GM19372 (cell line): ENCODE measurements around the gene ELAVL1.
"Not testable (repeated sequence)": the region's sequence is repeated elsewhere in the genome, so short reads cannot be mapped to it uniquely, and the experiment has no call there.

Experiments
- ATAC-seq: cut with Tn5 transposase; IDR thresholded peaks from one replicate; pipeline ENCODE4 v1.9.1; 2021; ENCODE audit warnings: mild to moderate bottlenecking, low read depth, moderate library complexity; ENCODE audit not compliant: unreplicated experiment

The ELAVL1 gene

GRCh38 chr19:7943444-7944176, 61.8 kb downstream of the ELAVL1 start, which contains the start of gene TIMM44:
Gene TIMM44, minus strand, starts transcription at chr19:7943666. Its CDS starts 15 bp downstream, at chr19:7943651.
- peak; percentile 97 for ATAC-seq

- no peak for ATAC-seq
These were observed 62.4 kb downstream of the ELAVL1 start for GRCh38 chr19:7942981-7943443.

GRCh38 chr19:7941895-7942596, 63.4 kb downstream of the ELAVL1 start:
- ATAC-seq, result no peak

DNA sequence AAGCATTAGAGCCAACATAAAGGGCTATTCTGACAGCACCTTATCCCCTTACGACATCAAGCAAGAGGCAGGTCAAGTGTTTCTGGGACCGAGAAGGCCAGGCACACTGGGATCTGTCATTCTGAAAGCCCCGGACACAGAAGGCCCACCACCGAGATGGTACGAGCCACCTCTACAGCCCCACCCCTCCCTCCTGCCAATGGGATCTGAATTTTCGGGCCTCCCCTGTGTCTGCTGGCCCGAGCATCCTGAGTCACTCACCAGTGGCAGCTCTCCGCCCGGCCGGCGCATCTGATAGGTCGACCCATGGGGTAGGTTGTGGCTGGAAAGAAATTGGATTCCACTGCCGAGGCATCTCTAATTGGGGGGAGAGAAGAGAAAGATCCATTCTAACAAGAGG, 64.6 kb downstream of the ELAVL1 start:
- no peak for ATAC-seq

- no peak for ATAC-seq
These were observed 70.7 kb downstream of the ELAVL1 start for GRCh38 chr19:7934766-7935165.

DNA sequence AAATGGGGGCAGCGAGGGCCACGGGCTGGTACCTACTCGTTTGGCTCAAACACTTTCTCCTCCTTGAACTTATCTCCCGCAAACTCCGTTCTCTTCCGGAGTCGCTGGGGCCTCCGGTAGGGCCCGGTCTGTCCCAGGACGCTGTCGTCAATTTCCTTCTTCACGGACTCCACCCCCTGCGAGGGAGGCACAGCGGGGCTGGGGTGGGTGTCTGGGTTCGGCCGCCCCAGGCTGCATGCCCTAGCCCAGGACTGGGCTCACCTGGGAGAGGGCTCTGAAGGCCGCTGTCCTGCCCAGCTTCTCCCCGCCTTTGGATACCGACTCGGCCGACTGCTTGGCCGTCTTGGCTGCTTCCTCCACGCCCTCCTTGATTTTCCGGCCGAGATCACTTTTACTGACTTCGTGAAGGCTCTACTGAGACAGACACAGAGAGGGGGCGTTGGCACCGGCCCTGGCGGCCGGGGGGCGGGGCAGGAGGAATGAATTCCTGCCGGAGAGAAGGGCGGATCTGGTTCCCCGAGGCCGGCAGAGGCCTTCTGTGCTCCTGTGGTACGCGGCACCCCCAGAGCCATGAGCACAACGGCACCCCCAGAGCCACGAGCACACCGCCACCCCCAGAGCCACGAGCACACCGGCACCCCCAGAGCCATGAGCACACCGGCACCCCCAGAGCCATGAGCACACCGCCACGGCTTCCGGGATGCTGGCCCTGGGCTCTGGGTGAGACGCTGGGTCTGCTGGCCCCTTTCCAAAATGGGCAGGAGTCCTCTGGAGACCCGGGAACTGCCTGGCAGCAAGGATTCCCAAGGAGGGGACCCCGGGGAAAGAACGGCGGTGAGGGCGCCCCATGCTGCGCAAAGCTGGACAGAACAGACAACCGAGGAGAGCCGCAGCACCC, 71.4 kb downstream of the ELAVL1 start:
- ATAC-seq, result no peak

GRCh38 chr19:7933411-7933810, 72.0 kb downstream of the ELAVL1 start:
- ATAC-seq, result no peak

GRCh38 chr19:7932930-7933300, 72.5 kb downstream of the ELAVL1 start:
- no peak for ATAC-seq

- ATAC-seq, result no peak
These were observed 73.0 kb downstream of the ELAVL1 start for GRCh38 chr19:7932276-7932929.

GRCh38 chr19:7931221-7932061, 74.0 kb downstream of the ELAVL1 start:
- no peak for ATAC-seq

- ATAC-seq, result no peak
These were observed 74.7 kb downstream of the ELAVL1 start for GRCh38 chr19:7930765-7931164.

DNA sequence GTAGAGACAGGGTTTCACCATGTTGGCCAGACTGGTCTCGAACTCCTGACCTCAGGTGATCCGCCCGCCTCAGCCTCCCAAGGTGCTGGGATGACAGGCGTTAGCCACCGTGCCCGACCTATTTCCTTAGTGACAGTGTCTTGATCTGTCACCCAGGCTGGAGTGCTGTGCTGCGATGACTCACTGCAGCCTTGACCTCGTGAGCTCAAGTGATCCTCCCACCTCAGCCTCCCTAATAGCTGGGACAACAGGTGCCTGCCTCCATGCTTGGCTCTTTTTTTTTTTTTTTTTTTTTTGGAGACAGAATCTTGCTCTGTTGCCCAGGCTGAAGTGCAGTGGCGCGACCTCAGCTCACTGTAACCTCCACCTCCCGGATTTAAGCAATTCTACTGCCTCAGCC, 75.4 kb downstream of the ELAVL1 start:
- ATAC-seq, result not testable (repeated sequence)

GRCh38 chr19:7928741-7929701, 76.4 kb downstream of the ELAVL1 start:
- ATAC-seq, result no peak

DNA sequence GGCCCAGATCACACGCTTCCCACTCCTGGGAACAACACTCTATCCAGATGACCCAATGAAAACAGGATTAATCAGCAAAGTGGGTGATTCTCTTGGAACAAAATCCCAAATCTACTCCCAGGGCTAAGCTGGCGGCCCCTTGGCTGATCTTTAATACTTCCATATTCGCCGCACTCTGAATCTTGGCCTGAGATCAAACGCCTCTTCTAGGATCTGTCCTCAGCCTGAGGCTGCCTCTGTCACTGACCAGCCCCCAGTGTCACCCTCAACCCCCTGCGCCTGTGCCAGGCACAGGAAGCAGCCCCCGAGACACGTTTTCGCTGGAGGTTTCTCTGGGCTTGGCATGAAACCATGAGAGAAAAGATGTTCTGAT, 77.1 kb downstream of the ELAVL1 start:
- ATAC-seq, result no peak

DNA sequence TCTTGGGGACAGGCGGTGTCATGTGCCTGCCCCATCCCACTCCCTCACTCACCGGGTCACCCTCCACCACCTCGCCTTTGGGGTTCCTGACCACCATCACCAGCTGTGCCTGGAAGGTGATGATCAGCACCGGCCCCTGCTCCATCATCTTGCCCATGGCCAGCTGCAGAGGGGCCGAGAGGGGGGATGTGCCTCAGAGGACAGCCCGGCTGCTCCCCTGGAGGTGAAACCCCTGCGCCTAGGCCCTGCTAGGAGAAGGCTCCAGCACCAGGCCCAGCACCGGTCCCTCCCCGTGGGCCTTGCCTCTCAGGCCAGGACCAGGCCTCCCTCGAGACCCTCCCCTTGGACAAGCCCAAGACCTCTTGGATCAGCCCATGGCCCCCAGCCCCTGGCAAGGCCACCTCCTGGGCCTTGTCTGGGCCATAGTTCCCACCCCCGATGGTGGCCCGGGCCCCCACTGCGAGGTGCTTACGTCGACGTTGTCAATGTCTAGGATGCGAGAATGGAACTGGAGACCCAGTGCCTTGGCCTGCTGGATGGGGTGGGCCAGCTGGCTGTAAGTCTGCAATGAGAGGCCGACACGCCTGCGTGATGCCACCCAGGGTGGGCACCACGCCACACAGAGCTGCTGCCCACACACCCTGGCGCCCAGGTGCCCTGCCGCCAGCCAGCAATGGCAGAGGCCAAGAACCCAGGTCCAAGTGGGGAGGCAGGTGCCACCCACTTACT, 77.7 kb downstream of the ELAVL1 start:
- no peak for ATAC-seq

GRCh38 chr19:7926727-7927604, 78.5 kb downstream of the ELAVL1 start:
- ATAC-seq, result no peak
